ENCODE results near the gene RASD1.

Gene RASD1

DNA sequence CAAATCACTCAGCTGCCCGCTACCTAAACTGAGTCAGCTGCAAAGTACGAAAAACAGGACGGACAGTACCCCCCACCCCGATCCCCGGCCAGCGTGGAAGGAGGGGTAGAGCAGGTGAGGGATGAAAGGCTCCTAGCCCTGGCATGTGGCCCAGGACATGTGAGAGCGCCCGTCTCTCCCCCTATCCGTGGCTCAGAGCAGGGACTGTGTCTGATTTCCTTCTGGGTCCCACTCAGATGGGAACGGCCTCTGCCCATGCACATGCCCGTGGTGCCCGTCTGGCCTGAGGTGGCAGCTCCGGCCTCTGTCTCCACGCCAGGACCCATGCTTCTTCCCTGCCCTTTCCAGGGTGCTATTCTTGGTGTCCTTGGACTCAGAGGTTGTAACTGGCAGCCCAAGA lies 30.2 kb upstream of the RASD1 start:
- DNase-seq, result no peak

DNA sequence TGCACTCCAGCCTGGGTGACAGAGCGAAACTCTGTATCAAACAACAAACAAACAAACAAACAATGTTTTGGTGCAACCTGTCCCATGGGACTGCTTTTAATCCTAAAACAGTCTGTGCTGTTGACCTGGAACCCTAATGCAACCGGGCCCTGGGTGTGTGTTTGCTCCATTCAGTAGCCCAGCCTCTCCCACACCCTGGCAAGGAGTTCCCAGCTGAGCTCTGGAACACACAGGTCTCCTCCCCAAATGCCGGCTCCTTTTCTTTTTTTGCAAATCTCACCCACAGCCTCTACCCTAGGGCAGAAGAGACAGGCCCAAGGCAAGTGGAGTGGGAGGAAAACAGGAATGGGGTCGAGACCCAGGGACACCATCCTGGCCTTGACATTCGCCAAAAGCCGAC lies 29.8 kb upstream of the RASD1 start:
- DNase-seq, result no peak

DNA sequence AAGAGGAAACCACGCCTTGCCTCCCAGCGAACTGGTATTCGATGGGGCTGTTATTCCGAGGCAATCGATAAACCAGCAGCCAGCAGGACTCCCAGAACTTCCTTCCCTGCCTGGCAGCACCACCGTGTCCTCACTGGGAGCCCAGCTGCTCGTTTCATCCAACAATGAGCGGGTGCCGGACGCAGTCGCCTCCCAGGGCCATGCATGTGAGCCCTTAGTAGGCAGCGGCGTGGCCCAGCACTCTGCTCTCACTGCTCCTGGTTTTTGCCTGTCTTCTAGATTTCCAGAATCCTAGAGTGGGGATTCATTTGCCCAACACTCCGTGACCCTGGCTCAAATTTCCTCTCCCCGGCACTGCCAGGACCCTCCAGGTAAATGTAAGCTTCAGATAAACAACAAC lies 29.1 kb upstream of the RASD1 start:
- no peak for DNase-seq

DNA sequence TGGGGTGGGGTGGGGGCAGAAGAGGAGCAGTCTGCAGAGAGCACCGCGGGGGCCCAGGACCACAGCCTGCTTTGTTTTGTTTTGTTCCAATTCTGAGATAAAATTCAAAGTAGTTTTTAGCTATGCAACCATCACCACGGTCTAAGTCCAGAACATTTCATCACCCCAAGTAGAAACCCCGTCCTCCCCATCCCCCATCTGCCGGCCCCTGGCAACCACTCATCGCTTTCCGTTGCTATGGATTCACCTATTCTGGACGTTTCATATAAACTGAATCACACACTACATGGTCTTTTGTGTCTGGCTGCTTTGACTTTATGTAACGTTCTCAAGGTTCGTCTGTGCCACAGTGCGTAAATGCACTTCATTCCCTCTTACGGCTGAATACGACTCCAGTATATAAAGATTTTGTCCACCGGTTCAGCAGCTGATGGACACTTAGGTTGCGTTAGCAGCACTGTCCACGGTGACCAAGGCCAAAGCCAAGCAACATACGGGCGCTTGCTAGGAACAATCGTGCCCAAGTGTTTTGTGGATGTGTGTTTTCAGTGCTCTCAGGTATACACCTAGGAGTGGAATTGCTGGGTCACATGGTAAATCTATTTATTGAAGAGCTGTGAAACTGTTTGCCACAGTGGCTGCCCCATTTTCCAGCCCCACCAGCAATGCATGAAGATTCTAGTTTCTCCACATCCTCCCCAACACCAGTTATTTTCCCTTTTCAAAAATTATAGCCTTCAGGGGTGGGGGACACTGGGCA lies 27.7 kb upstream of the RASD1 start:
- no peak for DNase-seq

DNA sequence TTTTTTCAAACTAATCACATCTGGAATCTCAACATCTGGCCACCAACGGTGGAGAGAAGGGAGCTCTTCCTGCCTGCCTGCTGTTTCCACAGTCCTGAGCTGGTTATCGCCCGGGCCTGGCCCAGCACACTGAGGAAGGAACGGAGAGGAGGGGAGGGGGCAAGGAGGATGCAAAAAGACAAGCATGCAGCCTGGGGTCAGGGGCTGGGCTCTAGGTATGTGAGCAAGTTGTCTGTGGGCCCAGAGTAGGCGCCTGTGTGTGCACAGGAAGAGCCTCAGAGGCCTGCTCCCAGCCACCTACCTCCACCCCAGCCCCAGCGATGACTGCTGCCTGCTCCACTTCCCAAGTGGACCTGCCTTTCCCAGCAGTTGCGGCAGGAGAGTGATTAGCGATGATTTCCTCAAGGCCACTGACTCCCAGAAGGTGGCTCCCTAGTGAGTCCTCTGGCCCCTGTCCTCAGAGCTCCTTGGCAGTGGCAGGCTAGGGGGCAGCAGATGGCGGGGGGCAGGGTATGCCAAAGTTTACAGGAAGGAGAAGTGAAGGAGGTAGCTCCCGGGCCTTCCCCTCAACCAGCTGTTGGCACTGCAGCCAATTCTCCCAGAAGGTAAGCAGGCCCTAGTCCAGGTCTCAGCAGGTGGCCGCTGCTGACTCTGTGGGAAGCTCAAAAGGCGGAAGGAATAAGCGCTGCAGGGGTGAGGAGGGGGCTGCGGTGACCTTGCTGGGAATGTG lies 27.0 kb upstream of the RASD1 start:
- DNase-seq, result peak in 2 of 3 experiments; percentile 17 to 55

DNA sequence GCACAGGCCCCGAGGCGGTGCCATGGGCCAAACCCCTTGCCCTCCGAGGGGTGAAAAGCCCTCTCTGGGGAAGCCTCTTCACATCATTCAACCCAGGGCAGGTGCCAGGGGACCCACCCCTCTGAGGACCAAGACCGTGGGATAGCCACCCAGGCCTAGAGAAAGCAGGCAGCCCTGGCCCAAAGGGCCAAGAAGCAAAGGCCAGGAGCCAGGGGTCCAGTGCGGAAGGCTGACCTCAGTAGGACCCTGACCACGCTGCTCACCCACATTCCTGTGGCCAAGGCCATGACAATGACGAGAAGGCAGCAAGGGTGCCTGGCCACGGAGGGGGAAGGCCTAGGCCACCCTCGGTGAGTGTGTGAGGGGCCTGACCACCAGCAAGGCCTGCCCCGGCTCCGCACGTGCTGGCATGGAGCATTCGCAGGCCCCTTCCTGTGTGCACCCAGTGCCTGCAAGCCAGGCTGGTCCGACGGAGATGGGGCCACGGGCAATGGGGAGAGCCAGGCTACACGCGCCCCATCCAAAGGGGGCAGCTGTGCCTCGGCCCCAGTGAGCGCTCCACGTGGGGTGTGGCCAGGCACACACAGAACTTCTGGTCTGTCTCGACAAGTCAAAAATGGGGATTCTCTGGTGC lies 24.5 kb upstream of the RASD1 start:
- no peak for DNase-seq

DNA sequence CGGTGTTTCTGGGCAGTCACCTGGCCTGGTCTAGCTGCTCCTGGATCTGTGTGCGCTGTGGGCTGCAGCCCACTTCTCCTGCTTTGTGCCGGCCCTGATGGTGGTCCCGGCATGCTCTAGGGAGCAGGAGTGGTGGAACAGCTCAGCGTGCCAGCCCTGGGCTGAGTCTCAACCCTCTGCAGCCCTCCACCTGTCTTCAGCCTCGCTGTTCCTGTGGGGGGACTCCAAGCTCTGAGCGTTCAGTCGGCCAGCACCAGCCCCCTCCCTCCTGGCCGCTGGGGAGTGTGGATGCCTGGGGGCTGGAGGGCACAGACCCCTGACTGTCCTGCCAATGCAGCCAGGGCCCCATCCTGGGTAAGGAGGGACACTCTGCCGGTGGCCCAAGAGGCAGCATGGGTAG lies 23.7 kb upstream of the RASD1 start:
- DNase-seq, result no peak

DNA sequence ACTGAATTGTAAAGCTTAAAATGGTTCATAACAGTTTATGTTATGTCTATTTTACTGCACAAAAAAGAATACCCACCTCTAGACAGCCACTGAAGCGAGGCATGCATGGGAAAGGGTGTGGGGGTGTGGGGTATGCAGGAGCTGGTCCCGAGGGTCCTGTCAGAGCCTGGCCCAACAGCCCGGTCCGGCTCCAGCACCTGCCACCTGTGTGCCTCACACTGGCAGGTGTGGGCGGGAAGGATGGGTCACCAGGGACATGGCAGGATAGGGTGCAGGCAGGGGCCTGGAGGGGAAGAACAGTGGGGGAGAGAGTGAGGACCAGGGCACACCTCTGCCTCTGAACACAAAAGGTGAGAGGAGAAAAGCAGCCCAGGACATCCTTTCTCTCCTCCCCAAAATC lies 22.8 kb upstream of the RASD1 start:
- no peak for DNase-seq

DNA sequence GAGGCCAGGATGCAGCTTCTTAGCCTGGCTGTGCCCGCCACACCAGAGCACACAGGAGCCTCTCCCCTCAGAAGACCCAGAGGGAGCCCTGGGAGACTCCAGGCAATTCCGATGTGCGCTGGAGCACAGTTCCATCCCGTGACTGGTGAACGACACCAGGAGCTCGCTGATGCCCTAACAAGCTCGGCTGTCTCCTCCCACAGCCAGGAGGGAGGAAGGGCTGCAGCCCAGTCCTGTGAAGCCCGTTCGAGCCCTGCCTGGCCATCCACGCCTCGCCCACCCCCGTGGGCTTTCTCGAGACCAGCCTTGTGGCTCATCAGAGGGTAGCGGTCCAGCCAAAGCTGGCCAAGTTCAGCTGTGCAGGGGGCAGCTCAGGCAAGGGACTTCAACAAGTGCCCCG lies 21.8 kb upstream of the RASD1 start:
- DNase-seq, result peak in 1 of 3 experiments; percentile 23

DNA sequence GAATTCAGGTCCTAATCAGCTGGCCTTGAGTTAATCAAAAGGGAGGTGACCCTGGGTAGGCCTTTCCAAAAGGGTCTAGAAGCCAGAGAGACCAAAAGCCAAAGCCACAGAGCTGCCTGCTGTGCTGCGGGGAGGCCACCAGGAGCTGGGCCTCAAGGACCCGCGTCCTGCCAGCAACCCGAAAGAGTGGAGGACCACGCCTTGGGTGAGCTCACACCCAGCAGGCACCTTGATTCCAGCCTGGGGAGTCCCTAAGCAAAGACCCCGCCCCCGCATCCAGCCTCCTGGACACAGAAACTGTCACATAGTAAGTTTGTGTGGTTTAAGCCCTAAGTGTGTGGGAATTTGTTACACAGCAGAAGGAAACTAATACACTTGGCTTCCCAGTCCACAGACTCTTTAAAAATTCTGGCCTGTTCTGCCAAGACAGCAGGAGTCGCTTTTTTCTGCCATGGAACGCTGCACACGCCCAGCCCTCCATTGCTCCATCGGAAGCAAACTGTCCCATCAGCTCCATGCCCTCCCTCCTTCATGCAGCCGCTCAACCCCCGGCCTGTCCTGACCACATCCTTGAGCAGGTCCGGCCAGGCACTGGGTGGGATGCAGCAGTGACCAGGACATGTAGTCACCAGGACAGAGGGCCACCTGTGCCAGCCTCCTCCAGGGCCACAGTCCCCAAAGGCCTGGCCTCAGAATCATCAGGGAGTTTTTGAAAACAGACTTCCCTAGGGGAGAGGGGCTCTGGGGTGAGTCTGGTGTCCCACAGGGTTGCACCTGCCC lies 20.9 kb upstream of the RASD1 start:
- DNase-seq, result no peak

DNA sequence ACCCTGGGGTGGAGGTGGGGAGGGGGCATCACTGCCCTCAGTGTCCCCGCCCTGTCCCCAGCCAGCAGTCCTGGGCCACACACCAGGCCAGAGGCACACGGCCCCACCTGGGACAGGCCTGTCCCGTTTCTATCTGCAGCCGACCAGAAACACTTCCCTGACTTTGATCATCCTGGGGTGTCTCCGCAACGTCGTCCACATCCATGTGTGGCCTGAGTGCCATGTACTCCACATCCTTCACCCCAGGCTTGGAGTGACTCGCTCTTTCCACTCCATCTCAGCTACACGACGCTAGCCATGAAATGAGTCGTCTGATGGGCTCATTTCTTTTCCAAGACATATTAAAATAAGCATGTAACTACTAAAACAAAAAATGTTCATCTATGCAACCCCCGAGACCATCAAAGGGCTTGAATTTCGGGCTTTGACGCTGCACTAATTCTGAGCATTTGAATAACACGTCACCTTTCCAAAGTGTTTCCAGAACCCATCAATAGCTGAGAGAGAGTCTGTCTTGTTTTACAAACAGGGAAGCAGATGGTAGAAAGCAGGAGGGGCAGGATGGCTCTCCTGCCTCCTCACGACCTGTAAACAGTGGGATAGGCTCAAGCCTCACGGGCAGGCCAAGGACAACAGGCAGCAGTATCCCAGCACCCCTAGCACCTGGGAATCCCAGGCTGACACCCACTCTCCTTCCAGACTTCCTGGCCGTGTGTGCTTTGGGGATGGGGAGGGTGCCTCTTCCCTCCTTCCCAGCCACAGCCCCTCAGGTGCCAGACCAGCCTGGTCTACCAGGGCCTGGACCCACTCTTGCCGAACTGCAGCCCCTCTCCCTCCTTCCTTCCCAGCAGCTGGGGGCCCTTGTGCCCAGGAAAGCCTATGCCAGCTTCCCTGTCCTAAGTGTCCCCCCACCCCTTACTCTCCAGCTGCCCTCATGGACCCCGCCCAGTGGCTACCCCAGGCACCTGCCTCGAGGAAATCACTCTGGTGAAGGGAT lies 20.0 kb upstream of the RASD1 start:
- DNase-seq, result peak in 1 of 3 experiments; percentile 44

DNA sequence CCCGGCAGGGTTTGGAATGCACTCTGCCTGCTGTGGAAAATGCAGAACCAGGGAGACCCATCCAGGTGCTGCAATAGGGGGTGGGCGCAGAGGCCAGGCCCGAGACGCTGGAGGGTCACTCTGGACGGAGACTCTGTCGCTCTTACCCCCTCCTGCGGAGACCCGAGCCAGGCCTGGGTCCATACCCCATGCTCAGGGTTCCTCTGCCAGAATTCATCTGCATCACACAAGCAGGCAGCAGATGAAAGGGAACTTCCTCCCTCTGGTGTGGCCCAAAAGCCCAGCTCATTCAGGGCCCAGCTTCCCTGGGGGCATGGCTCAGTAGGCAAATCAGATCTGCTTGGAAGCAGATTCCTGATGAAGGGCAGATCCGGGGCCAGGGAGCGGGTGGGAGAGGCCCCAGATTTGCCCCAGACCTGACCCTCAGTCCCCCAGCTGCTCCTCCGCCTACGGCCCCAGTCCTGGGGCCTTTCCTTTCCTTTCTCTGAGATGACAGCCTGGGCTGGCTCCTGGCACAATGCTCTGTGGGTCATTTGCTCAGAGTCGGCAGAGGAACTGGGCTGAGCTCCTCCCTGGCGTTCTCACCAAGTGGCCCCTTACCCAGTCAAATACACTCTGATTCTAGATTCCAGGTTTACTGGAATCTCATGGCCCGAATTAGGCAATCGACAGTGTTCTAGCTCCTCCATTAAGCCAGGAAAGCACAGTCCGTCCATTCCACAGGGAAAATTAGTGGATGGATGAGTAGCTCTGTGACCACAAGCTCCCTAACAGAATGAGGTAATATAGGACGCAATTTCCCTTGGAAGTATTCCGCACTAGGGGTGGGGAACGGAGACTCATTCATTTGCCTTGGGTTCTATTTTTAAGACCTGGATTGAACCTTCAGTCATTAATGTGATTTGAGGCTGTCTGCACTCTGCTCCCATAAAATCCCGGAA lies 19.1 kb upstream of the RASD1 start:
- no peak for DNase-seq

DNA sequence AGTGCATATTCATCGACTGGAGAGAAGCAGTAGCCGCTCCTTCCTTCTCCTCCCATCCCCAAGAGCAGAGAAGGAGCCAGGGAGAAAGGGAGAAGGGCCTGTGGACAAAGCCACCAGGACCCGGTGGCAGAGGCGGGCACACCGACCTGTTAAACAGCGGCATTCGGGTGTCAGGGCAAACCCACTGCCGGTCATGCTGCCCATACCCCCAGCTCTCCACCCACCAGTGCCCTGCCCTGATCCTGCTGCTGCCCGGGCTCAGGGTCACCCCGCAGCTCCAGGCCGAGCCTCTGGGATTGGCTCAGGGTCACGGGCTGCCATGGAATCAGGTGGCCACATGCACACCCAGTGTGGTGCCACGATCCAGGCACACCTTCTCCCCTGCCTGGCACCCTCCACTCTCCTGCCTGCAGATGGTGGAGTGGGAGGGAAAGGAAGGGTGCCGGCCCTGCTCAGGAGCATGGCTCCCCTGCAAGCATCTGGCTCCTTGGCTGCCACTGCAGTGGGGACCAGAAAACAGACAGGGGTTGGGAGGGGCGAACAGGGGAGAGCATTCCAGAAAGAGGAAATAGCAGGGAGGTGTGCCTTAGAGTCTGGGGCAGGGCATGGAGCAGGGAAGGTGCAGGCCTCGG lies 18.3 kb upstream of the RASD1 start:
- DNase-seq, result no peak

DNA sequence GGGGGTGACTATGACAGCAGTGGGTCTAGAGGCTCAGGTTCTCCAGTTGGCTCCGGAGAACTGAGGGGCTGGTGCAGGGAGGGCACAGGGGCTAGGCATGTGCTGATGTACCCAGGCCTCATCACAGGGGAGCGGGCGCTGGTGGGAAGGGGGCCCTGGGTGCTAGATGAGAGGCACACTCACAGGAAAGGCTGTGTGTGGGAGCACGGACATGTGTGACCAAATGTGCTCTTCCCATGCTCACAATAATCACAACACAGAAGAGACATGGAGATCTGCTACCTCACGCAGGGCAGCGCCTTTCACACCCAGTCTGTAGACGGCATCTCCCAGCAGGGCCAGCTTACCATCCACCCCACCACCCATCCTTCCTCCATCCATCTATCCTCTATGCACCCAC lies 17.4 kb upstream of the RASD1 start:
- no peak for DNase-seq

DNA sequence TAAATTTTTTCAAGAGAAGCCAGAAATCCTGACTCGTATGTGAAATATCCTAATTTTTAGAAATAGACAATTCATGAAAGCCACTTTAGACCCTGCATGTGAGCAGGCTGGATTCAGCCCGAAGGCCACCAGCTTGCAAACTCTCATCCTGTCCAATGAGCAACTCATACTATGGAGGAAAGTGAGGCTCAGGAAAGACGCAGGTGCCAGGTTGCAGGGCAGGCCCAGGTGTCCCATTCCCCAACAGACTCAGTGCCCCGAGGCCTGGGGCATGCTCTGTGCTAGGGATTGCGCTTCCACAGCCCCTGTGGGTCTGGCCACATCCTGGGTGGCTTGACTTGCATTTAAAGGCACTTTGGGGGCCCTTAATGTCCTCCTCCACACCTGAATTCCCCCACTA lies 16.7 kb upstream of the RASD1 start:
- DNase-seq, result no peak

DNA sequence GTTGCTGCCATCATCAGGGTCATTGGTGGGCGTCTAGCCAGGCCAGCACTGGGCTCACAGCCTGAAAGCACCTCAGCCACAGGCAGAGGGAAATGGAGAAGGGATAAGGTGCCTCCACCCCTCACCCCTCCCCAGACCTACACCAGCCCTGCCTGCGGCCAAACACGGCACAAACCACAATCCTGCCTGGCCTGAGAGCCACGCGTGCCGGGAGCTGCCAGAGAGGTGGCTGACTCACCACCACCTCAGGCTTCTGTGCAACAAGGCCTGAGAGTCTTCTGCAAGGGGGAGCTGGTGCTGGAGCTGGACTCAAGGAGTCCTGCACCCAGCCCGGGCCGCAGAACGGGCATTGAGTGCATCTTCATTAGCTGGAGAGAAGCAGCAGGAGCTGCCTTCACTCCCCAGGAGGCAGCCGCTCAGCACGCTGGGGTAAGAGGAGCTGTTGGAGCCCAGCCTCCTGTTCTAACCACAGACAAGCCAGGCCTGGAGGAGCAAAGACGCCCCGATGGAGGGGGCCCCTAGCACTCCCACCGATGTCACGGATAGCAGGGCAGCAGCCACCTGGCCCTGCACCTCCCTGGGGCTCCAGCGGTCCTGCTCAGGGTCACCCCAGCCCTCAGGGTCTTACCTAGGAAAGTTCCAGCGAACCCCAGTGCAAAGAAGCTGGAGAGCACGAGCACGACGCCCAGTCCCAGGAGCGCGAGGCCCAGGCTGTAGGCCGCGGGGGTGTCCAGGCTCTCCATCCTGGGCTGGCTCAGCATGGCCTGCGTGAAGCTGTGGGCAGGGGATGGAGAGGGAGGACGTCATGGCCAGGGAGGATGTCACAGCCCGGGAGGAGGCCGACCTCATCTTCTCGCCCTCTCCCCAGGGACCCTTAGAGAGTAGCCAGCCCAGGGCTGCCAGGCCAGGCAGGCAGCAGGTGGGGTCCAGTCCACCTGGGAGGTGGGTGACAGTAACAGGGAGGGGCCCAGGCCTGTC lies 16.0 kb upstream of the RASD1 start:
- no peak for DNase-seq

DNA sequence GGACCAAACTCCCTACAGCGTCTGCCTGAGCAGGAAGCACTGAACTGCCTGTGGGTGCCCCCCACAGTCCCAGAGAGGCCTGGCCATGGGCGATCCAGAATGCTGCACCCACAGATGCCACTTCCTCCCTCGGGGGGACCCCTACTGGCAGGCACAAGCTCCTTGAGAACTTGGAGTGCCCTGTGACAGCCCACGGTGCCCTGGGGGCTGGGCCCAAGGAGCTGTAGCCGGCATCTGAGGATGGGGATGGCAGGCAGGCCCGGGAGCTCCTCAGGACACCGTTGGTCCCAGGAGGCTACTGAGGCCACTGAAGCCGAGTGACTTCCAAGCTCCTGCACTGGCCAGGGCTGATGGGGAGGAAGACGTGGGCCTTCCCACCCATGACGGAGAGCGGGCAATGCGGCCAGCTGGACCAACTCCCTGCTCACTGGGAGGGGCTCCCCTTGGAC lies 15.1 kb upstream of the RASD1 start:
- no peak for DNase-seq

DNA sequence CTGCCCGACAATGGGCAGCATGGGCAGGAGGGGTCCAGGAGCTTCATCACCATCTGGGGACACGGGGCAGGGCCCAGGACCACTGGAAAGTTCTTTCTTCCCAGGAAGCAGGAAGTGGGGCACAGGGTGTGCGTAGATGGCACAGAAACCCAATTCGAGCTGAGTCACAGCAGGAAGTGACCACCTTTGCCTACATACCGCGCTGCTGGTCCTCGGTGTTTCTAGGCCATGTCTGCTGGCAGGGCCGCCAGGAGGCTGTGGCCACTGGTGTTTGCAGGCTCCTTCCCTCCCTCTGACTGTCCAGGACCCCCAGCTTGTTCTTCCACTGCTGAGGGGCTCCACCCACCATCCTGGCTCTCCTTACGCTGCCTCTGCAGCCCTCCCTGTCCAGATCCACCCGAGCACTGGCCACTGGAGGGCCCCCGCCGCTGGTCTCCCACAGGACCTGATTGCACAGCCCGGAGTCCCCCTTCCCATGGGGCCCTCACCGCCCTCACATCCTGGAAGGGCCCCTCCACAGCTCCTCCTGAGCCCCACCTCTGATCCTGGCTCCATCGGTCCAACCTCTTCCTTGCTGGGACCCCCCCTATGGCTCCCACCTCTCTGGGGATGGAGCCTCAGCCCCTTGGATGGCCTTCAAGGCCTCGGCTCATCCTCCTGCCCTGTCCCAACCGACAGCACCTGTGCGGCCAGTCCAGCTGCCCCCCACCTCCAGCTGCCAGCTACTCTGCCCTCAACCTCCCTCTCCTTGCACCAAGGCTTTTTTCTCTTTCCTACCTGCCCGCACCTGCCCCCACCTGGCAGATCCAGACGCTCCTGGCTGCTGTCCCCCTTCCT lies 14.5 kb upstream of the RASD1 start:
- no peak for DNase-seq

Measured in NCI-H1417 (cell line).